Karpas-422 (cell line): ENCODE measurements around the gene HK1. TPM values are rescaled to one million over a fixed set of nuclear protein-coding genes. Genes with fewer than 3 reads are reported as not detected.

ENCODE experiments used
- DNase-seq: peaks from one replicate; pipeline ENCODE4 v3.0.0-alpha.2; 2015
- H2AFZ ChIP-seq: fragments of 200-600 bp; sonication (generic); 2 replicates; pipeline ENCODE4 v1.6.1; 2014; ENCODE audit warnings: antibody characterized with exemption, low read length, mixed read lengths
- H3K27ac ChIP-seq: fragments of 200-600 bp; sonication (generic); 2 replicates; pipeline ENCODE4 v1.5.1; 2014; ENCODE audit warnings: mild to moderate bottlenecking, low read length, moderate library complexity
- H3K27me3 ChIP-seq: fragments of 200-600 bp; sonication (generic); 2 replicates; pipeline ENCODE4 v1.6.1; 2014; ENCODE audit warnings: low read length, mixed read lengths
- H3K36me3 ChIP-seq: fragments of 200-600 bp; sonication (generic); 2 replicates; pipeline ENCODE4 v1.6.1; 2014; ENCODE audit warnings: low read length, mixed read lengths; ENCODE audit not compliant: insufficient read depth
- H3K4me1 ChIP-seq: fragments of 200-600 bp; sonication (generic); 2 replicates; pipeline ENCODE4 v1.6.1; 2014; ENCODE audit warnings: mild to moderate bottlenecking, low read length, mixed read lengths
- H3K4me2 ChIP-seq: fragments of 200-600 bp; sonication (generic); 2 replicates; pipeline ENCODE4 v1.6.1; 2014; ENCODE audit warnings: low read length, low read depth, mild to moderate bottlenecking; ENCODE audit not compliant: poor library complexity, severe bottlenecking
- H3K4me3 ChIP-seq: fragments of 200-600 bp; sonication (generic); 2 replicates; pipeline ENCODE4 v1.5.1; 2014; ENCODE audit warnings: mild to moderate bottlenecking, antibody characterized with exemption, low read length, mixed read lengths
- H3K79me2 ChIP-seq: fragments of 200-600 bp; sonication (generic); 2 replicates; pipeline ENCODE4 v1.6.1; 2014; ENCODE audit warnings: mild to moderate bottlenecking, low read length, mixed read lengths
- H3K9ac ChIP-seq: fragments of 200-600 bp; sonication (generic); 2 replicates; pipeline ENCODE4 v1.6.0; 2014; ENCODE audit warnings: low read length
- H3K9me2 ChIP-seq: fragments of 200-600 bp; sonication (generic), shearing (Covaris generic); replicated peaks from 2 replicates; pipeline ENCODE4 v1.6.0; 2014; ENCODE audit warnings: mild to moderate bottlenecking, low read length, moderate library complexity; ENCODE audit not compliant: insufficient read depth
- H3K9me3 ChIP-seq: fragments of 300-700, 200-600 bp; sonication (generic); 2 replicates; pipeline ENCODE4 v1.6.1; 2014; ENCODE audit warnings: low read length, mixed read lengths
- H4K20me1 ChIP-seq: fragments of 200-600 bp; sonication (generic); 2 replicates; pipeline ENCODE4 v1.6.1; 2014; ENCODE audit warnings: mild to moderate bottlenecking, antibody characterized with exemption, low read length, low read depth; ENCODE audit not compliant: insufficient read depth
- total RNA-seq: library from RNA; depleted of rRNA; stranded (reverse); fragments of >200 nt; shearing (Covaris generic); gene quantifications from 2 replicates; pipeline ENCODE4 v1.2.3, GENCODE V29; 2014; ENCODE audit warnings: low replicate concordance

HK1 gene
- total RNA-seq, 1 experiment from 2014 or later = 54.6 TPM

DNA sequence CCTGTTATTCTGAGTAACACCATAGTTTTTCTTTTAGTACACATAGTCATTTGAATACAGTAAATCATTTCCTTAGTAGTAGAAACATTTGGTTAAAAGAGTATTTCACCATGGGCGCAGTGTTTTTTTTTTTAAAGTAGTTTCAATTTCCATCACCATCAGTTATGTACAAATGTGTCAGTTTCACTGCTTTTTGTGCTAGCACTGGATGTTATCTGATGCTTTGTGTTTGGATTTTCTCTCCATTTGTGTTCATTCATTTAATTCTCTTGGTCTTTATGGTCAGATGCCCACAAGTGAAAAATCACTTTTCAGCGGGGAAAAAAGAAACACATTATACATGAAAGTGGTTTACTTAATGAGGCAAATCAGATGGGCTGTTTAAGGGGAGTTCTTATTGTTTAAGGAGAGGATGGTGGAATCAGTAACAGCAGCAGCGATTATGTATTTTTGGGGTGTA lies 16.0 kb upstream of the HK1 start:
- H3K4me1 ChIP-seq = no peaks in the 10 kb centered on the region

DNA sequence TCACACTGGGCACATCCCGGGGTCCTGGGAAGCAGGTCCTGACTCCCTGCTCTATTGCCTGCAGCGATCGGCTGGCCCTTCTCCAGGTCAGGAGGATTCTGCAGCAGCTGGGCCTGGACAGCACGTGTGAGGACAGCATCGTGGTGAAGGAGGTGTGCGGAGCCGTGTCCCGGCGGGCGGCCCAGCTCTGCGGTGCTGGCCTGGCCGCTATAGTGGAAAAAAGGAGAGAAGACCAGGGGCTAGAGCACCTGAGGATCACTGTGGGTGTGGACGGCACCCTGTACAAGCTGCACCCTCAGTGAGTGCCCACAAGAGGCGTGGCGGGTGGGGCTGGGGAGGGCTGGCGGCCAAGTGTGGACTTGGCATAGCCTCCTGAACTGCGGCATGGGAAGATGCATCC lies 12.8 kb upstream of the HK1 start:
- Histone ChIP-seq H3K27ac (no peak overlapping the region), H3K4me2 (no peak overlapping the region), H3K36me3 (no peaks in the 10 kb centered on the region), H3K9ac (no peak overlapping the region), H3K9me2 (no peaks in the 10 kb centered on the region), H4K20me1 (no peaks in the 10 kb centered on the region), H3K9me3 (no peaks in the 10 kb centered on the region), H3K4me1 (no peaks in the 10 kb centered on the region), H3K4me3 (no peak overlapping the region), H3K79me2 (no peaks in the 10 kb centered on the region), H2AFZ (no peak overlapping the region), H3K27me3 (no peaks in the 10 kb centered on the region)
- DNase-seq = no peak

More for the DNA sequence above, 16.0 kb upstream of the HK1 start:
- Histone ChIP-seq H2AFZ (no peak overlapping the region), H3K9ac (no peak overlapping the region), H3K79me2 (no peaks in the 10 kb centered on the region), H3K9me3 (no peaks in the 10 kb centered on the region), H3K27ac (no peak overlapping the region), H3K9me2 (no peaks in the 10 kb centered on the region), H3K27me3 (no peaks in the 10 kb centered on the region), H3K4me3 (no peak overlapping the region), H4K20me1 (no peaks in the 10 kb centered on the region), H3K4me2 (no peak overlapping the region), H3K36me3 (no peaks in the 10 kb centered on the region)
- DNase-seq = no peak

DNA sequence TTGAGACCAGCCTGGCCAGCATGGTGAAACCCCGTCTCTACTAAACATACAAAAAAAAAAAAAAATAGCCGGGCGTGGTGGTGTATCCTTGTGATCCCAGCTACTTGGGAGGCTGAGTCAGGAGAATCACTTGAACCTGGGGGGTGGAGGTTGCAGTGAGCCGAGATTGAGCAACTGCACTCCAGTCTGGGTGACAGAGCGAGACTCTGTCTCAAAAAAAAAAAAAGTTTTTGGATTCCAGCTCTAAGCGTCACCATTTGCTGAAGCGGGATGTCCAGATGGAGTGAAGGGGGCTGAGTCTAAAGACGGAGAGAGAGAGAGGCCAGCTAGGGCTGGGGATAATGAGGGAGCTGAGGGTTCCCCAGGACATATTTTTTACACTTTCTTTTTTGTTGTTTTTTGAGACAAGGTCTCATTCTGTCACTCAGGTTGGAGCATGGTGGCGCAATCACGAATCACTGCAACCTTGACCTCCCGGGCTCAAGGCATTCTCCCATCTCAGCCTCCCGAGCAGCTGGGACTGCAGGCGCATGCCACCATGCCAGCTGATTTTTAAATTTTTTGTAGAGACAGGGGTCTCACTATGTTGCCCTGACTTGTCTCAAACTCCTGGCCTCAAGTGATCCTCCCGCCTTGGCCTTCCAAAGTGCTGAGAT lies 9.4 kb upstream of the HK1 start:
- no peak overlapping the region for H3K27ac ChIP-seq
- H3K36me3 ChIP-seq = no peaks in the 10 kb centered on the region
- no peak overlapping the region for H3K9ac ChIP-seq
- H4K20me1 ChIP-seq = no peaks in the 10 kb centered on the region
- H3K4me1 ChIP-seq = no peaks in the 10 kb centered on the region
- no peaks in the 10 kb centered on the region for H3K9me3 ChIP-seq
- no peaks in the 10 kb centered on the region for H3K79me2 ChIP-seq
- no peak for DNase-seq
- no peaks in the 10 kb centered on the region for H3K27me3 ChIP-seq
- no peaks in the 10 kb centered on the region for H3K9me2 ChIP-seq
- H3K4me3 ChIP-seq = no peak overlapping the region
- no peak overlapping the region for H3K4me2 ChIP-seq
- H2AFZ ChIP-seq = no peak overlapping the region

DNA sequence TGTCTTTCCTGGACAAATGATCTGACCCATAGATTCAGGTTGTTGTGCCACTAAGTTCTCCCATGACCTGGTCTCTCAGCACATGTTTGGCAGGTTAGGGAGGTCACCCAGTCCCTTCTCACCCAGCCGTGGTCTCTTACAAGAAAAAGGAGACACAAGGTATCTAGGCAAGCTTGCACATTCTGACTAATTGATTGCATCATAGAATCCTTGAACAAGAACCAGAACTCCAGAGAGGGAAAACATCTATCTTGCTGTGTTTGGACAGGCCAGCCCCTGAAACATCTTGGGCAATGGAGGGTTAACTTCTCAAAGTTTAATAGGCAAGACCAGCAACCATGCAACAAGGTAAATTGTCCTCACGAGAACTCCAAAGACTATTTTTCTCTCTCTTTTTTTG lies 8.5 kb upstream of the HK1 start:
- Histone ChIP-seq H3K4me1 (no peaks in the 10 kb centered on the region), H3K4me2 (no peak overlapping the region), H3K9me2 (no peaks in the 10 kb centered on the region), H3K4me3 (no peak overlapping the region), H2AFZ (no peak overlapping the region), H3K27me3 (no peaks in the 10 kb centered on the region), H4K20me1 (no peaks in the 10 kb centered on the region), H3K9ac (no peak overlapping the region), H3K79me2 (no peaks in the 10 kb centered on the region), H3K27ac (no peak overlapping the region), H3K36me3 (no peaks in the 10 kb centered on the region), H3K9me3 (no peaks in the 10 kb centered on the region)
- DNase-seq = no peak

DNA sequence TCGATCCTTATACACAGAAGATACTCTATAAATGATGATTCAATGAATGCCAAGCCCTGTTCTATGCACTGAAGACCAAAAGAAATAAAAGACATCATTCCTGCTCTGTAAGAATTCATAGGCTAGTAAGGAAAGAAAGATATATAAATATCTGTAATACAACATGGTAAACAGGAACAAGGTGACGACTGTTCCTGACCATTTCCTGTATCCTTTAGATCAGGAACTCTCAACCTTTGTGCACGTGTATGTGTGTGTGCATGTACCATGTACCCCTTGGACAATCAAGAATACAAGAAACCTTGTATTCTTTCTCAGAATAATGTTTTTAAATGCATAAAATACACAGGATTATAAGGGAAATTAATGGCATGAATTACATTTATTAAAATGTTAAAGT lies 7.3 kb upstream of the HK1 start:
- Histone ChIP-seq H3K9me3 (no peaks in the 10 kb centered on the region), H3K4me2 (no peak overlapping the region), H2AFZ (no peak overlapping the region), H3K27me3 (no peaks in the 10 kb centered on the region), H3K27ac (no peak overlapping the region), H3K79me2 (no peaks in the 10 kb centered on the region), H3K4me1 (no peaks in the 10 kb centered on the region), H3K4me3 (no peak overlapping the region), H4K20me1 (no peaks in the 10 kb centered on the region), H3K9ac (no peak overlapping the region), H3K36me3 (no peaks in the 10 kb centered on the region), H3K9me2 (no peaks in the 10 kb centered on the region)
- no peak for DNase-seq

DNA sequence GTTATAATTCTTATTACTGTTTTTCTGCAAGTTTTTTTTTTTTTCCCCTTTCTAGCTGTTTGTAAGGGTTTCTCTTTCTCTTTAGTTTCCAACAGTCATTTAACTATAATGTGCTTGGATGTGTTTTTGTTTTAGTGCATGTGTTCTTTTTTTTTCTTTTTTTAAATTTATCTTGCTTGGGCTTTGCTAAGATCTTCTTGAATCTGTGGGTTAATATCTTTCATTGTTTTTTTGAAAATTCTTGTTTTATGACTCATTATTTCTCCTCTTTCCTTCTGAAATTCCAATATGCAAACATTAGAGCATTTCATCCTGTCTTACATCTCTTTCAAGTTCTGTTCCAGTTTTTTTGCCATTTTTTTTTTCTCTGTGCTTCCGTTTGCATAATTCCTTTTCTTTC lies 5.7 kb upstream of the HK1 start:
- H3K4me2 ChIP-seq = no peak overlapping the region
- H3K9me2 ChIP-seq = no peaks in the 10 kb centered on the region
- no peak overlapping the region for H3K9ac ChIP-seq
- no peak overlapping the region for H3K27ac ChIP-seq
- H3K36me3 ChIP-seq = no peaks in the 10 kb centered on the region
- H4K20me1 ChIP-seq = no peaks in the 10 kb centered on the region
- no peaks in the 10 kb centered on the region for H3K4me1 ChIP-seq
- no peaks in the 10 kb centered on the region for H3K9me3 ChIP-seq
- no peaks in the 10 kb centered on the region for H3K27me3 ChIP-seq
- no peak for DNase-seq
- H2AFZ ChIP-seq = no peak overlapping the region
- H3K79me2 ChIP-seq = no peaks in the 10 kb centered on the region
- H3K4me3 ChIP-seq = no peak overlapping the region

DNA sequence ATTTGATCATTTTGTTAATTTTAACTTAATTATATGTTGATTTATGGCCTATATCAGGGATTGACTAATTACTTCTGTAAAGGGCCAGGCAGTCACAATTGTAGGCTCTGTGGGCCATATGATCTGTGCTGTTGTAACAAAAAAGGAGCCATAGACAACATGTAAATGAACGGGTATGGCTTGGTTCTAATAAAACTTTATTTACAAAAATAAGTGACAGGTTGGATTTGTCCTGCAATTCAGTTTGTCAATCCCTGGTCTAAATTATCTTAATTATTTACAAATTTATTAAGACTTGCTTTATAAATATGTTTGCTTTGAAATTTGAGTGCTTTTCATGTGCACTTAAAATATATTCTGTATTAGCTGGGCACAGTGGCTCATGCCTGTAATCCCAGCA lies 2.9 kb upstream of the HK1 start:
- no peaks in the 10 kb centered on the region for H3K79me2 ChIP-seq
- no peak for DNase-seq
- H3K4me3 ChIP-seq = no peak overlapping the region
- no peaks in the 10 kb centered on the region for H4K20me1 ChIP-seq
- no peak overlapping the region for H3K4me2 ChIP-seq
- no peaks in the 10 kb centered on the region for H3K9me2 ChIP-seq
- peaks cover 23% of the 10 kb centered on the region for H3K4me1 ChIP-seq
- H3K9me3 ChIP-seq = no peaks in the 10 kb centered on the region
- no peaks in the 10 kb centered on the region for H3K36me3 ChIP-seq
- H3K27ac ChIP-seq = no peak overlapping the region
- H2AFZ ChIP-seq = no peak overlapping the region
- H3K9ac ChIP-seq = no peak overlapping the region
- no peaks in the 10 kb centered on the region for H3K27me3 ChIP-seq

DNA sequence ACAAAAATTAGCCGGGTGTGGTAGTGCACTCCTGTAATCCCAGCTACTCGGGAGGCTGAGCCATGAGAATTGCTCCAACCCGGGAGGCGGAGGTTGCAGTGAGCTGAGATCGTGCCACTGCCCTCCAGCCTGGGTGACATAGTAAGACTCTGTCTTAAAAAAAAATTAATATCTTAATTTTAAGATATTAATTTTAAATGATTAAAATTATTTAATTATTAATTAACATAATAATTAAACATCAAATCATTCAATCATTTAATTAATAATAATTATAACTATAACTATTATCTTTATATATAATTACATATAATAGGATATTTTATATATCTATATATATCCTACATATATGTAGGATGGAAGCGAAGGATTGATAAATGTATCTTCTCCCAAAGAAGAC lies 1.8 kb upstream of the HK1 start:
- no peaks in the 10 kb centered on the region for H3K79me2 ChIP-seq

More for the DNA sequence above, 1.8 kb upstream of the HK1 start:
- Histone ChIP-seq H3K9ac (no peak overlapping the region), H2AFZ (no peak overlapping the region), H4K20me1 (no peaks in the 10 kb centered on the region), H3K9me2 (no peaks in the 10 kb centered on the region), H3K4me2 (no peak overlapping the region), H3K27ac (no peak overlapping the region), H3K4me3 (no peak overlapping the region), H3K36me3 (no peaks in the 10 kb centered on the region), H3K4me1 (peaks cover 31% of the 10 kb centered on the region), H3K9me3 (no peaks in the 10 kb centered on the region), H3K27me3 (no peaks in the 10 kb centered on the region)
- DNase-seq = no peak
